ENCODE measurements around the gene BNC2.

BNC2 gene

DNA sequence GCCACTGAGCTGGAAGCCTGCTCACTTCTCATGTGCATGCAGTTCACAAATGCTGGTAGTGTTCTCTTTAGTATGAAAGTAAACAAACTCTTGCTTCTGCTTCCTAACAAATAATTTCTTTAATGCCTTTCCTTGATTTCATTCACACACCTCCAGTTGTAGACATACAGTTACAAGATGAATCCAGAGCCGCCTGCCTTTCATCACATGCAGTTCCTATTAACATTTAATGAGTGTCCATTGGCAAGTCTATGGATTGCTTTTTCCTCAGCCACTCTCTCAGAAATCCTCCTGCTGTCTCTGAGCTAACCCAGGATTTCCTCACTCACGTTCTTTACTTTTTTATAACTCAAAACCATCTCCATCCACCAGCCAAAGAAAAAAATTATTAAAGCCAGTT, 408.6 kb downstream of the BNC2 start:
- DNase-seq (ENCODE audit: low read depth) = no peak
- H3K4me3 ChIP-seq (ENCODE audit: low read depth, low read length) = no peak overlapping the region
- in situ Hi-C loops (cut with HindIII; ENCODE audit: low sequenced_read_pairs) = no loop called here
- TF ChIP-seq, protein P1, sequence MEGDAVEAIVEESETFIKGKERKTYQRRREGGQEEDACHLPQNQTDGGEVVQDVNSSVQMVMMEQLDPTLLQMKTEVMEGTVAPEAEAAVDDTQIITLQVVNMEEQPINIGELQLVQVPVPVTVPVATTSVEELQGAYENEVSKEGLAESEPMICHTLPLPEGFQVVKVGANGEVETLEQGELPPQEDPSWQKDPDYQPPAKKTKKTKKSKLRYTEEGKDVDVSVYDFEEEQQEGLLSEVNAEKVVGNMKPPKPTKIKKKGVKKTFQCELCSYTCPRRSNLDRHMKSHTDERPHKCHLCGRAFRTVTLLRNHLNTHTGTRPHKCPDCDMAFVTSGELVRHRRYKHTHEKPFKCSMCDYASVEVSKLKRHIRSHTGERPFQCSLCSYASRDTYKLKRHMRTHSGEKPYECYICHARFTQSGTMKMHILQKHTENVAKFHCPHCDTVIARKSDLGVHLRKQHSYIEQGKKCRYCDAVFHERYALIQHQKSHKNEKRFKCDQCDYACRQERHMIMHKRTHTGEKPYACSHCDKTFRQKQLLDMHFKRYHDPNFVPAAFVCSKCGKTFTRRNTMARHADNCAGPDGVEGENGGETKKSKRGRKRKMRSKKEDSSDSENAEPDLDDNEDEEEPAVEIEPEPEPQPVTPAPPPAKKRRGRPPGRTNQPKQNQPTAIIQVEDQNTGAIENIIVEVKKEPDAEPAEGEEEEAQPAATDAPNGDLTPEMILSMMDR (IDR thresholded peaks at IDR 0.05; ENCODE audit: low read depth, low read length, missing control alignments) = no peak

- no peak for DNase-seq (ENCODE audit: low read depth)
- no peak overlapping the region for H3K4me3 ChIP-seq (ENCODE audit: low read depth, low read length)
- in situ Hi-C loops (cut with HindIII; ENCODE audit: low sequenced_read_pairs) = no loop called here
- TF ChIP-seq, protein P1 (IDR thresholded peaks at IDR 0.05; ENCODE audit: low read depth, low read length, missing control alignments) = no peak
Observed at GRCh38 chr9:16461137-16461840, 409.2 kb downstream of the BNC2 start.

DNA sequence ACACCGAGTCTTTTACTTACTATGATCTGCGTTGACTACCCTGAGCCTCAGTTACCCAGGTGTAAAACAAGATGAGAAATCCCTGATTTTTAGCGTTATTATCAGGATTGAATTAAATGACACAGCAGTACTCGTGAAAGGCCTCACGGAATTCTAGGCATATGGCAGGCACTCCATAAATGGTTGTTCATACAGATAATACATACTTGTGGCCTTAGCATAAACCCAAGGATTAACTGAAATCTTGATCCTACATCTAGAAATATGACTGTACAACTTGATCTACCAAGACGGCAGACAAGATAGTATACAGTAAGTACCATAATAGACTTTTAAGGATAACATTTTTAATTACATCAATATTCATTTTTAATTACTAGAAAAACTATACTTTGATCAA, 409.8 kb downstream of the BNC2 start:
- in situ Hi-C loops (cut with HindIII; ENCODE audit: low sequenced_read_pairs) = no loop called here
- TF ChIP-seq, protein P1 (IDR thresholded peaks at IDR 0.05; ENCODE audit: low read depth, low read length, missing control alignments) = no peak
- H3K4me3 ChIP-seq (ENCODE audit: low read depth, low read length) = no peak overlapping the region
- no peak for DNase-seq (ENCODE audit: low read depth)

GRCh38 chr9:16459421-16460148, 410.9 kb downstream of the BNC2 start:
- DNase-seq (ENCODE audit: low read depth) = no peak
- H3K4me3 ChIP-seq (ENCODE audit: low read depth, low read length) = no peak overlapping the region
- TF ChIP-seq, protein P1 (IDR thresholded peaks at IDR 0.05; ENCODE audit: low read depth, low read length, missing control alignments) = no peak
- in situ Hi-C loops (cut with HindIII; ENCODE audit: low sequenced_read_pairs) = no loop called here

DNA sequence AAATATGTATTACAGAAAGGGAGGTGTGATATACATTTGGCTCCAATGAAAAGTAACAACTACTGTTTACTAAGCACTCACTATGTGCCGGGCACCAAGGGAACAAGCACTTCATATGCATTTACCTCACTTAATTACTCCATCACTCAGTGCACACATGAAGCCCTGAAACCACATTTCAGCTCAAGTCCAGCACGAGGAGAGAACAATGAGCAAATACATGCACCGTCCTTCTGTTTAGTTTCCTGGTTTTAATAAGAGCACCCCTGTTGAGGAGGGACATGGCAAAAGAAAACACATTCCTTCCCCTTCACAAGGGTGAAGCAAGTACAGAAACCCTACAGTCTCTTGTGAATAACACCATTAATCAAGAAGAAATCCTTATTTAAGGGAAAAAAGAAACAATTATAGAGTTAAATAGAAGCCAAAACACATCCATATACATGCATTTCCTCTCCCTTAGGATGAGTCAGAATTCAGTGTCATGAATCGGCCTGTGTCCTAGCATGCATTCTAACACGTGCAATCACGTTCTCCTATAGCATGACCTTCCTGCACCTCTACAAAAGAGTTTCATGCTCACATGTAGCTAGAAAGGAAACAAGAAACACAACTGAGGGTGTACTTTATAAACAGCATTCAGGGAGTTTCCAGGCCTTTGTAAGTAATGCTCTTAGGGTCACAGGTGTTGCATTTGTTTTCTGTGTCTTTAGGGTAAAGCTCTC, 411.6 kb downstream of the BNC2 start:
- TF ChIP-seq, protein P1 (IDR thresholded peaks at IDR 0.05; ENCODE audit: low read depth, low read length, missing control alignments) = no peak
- peak; percentile 36 for DNase-seq (ENCODE audit: low read depth)
- no peak overlapping the region for H3K4me3 ChIP-seq (ENCODE audit: low read depth, low read length)
- in situ Hi-C loops (cut with HindIII; ENCODE audit: low sequenced_read_pairs) = no loop called here

DNA sequence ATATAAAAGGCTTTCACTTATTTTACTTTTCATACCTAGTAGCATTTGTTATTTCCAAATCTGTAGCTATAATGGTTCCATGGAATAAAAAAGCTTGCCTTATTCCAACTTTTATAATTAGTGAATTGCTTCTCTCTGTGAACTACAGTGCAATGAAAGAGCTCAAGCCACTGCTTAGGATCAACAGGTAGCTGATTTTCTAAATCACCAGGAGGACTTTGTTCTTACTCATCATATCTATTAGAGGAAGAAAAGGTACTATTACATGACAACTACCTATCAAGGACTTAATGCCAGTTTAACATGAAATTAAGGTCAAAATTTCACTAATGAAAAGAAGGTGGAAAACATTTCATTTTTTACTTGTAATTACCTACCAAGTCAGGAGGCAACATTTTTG, 414.6 kb downstream of the BNC2 start:
- no peak overlapping the region for H3K4me3 ChIP-seq (ENCODE audit: low read depth, low read length)
- in situ Hi-C loops (cut with HindIII; ENCODE audit: low sequenced_read_pairs) = no loop called here
- TF ChIP-seq, protein P1 (IDR thresholded peaks at IDR 0.05; ENCODE audit: low read depth, low read length, missing control alignments) = no peak
- DNase-seq (ENCODE audit: low read depth) = no peak
